K562 (cell line): Measurements from ENCODE around the gene IRF1. TPM values are rescaled to one million over a fixed set of nuclear protein-coding genes. Genes with fewer than 3 reads are reported as not detected.
A peak's percentile ranks its signal among the peaks of the same experiment; 100 is the strongest.

Source experiments
- ATAC-seq: fragments of 200-7000 bp; cut with Tn5 transposase; 3 replicates; pipeline ENCODE4 v1.9.1; 2020; ENCODE audit warnings: moderate library complexity
- BruUV-seq: library from RNA; stranded (reverse); fragments of 400-500 nt; replicated peaks from 2 replicates; lab custom pipeline; 2021; lab: Mats Ljungman, UMichigan
- CTCF ChIA-PET: fragments of 300-600 bp; formaldehyde crosslinking; extraction: SDS; loops from one replicate; lab custom pipeline; 2021; ENCODE audit warnings: low intra/inter-chr PET ratio; lab: Yijun Ruan, JAX
- POLR2A ChIA-PET: fragments of 300-600, 350-650 bp; sonication (Branson Sonifier 250); formaldehyde crosslinking; extraction: SDS; loops from one replicate; lab custom pipeline; 2021; ENCODE audit warnings: antibody characterized with exemption, inconsistent platforms; lab: Yijun Ruan, JAX
- DNase-seq, 4 experiments: peaks; one replicate each; pipeline versions ENCODE4 v3.0.0 to v3.0.0-alpha.2; 2011 to 2018; ENCODE audit warnings: low spot score in 3 of 4, mixed read lengths in 3 of 4; ENCODE audit errors: extremely low read depth in 1 of 4
- FAIRE-seq: peaks from 2 replicates; lab custom pipeline; 2011; peaks lifted over from hg19 to GRCh38; lab: Jason Lieb, UNC
- H2AFZ ChIP-seq: 2 replicates; pipeline ENCODE4 v1.6.0; 2011; ENCODE audit warnings: low read depth, low read length, control low read depth, inconsistent platforms
- H3K27ac ChIP-seq: fragments of 200-600 bp; 3 replicates; pipeline ENCODE4 v1.8.0; 2011; ENCODE audit warnings: low read depth, mild to moderate bottlenecking, control low read depth, inconsistent platforms, low read length, moderate library complexity, mixed read lengths; ENCODE audit errors: extremely low read depth
- H3K27me3 ChIP-seq, 2 experiments: fragments of 300-600 bp in 1 of 2; 2 replicates in 1 of 2; 3 replicates in 1 of 2; pipeline versions ENCODE4 v1.6.0 to v1.8.0; 2011; ENCODE audit warnings: inconsistent platforms in 2 of 2, low read length in 2 of 2, mild to moderate bottlenecking in 1 of 2, mixed read lengths in 1 of 2, moderate library complexity in 1 of 2; ENCODE audit not compliant: control insufficient read depth in 2 of 2, insufficient read depth in 2 of 2
- H3K36me3 ChIP-seq: fragments of 300-600 bp; 3 replicates; pipeline ENCODE4 v1.8.0; 2011; ENCODE audit warnings: mild to moderate bottlenecking, low read length, inconsistent platforms; ENCODE audit not compliant: control insufficient read depth, insufficient read depth
- H3K4me1 ChIP-seq, 2 experiments: fragments of 200-600 bp in 1 of 2; replicated peaks in 1 of 2; 2 replicates in 1 of 2; 3 replicates in 1 of 2; pipeline versions ENCODE4 v1.5.1 to v1.8.0; 2011; ENCODE audit warnings: inconsistent platforms in 2 of 2, low read length in 2 of 2, mild to moderate bottlenecking in 1 of 2, mixed read lengths in 1 of 2, moderate library complexity in 1 of 2; ENCODE audit not compliant: control insufficient read depth in 2 of 2, insufficient read depth in 2 of 2
- H3K4me2 ChIP-seq: 2 replicates; pipeline ENCODE4 v1.6.1; 2011; ENCODE audit warnings: low read length, control low read depth, inconsistent platforms, mixed read lengths; ENCODE audit not compliant: insufficient read depth
- H3K4me3 ChIP-seq: fragments of 200-600 bp; sonication (generic), shearing (Covaris generic); 2 replicates; pipeline ENCODE4 v1.5.1; 2016; ENCODE audit warnings: control low read depth, inconsistent platforms
- H3K79me2 ChIP-seq: fragments of 200-600 bp; 3 replicates; pipeline ENCODE4 v1.8.0; 2011; ENCODE audit warnings: low read length, inconsistent platforms; ENCODE audit not compliant: control insufficient read depth, insufficient read depth
- H3K9ac ChIP-seq, 2 experiments: 2 replicates each; pipeline versions ENCODE4 v1.6.0 to v1.6.1; 2011; ENCODE audit warnings: low read depth in 2 of 2, low read length in 2 of 2, control low read depth in 1 of 2, inconsistent platforms in 1 of 2, mild to moderate bottlenecking in 1 of 2, mixed read lengths in 1 of 2; ENCODE audit not compliant: insufficient read depth in 1 of 2
- H3K9me1 ChIP-seq: one replicate; pipeline ENCODE4 v1.6.0; 2011; ENCODE audit warnings: inconsistent platforms, mild to moderate bottlenecking, low read length, moderate library complexity; ENCODE audit not compliant: control insufficient read depth, insufficient read depth
- H3K9me3 ChIP-seq: replicated peaks from 2 replicates; pipeline ENCODE4 v1.5.1; 2011; ENCODE audit warnings: low read depth, low read length, inconsistent platforms; ENCODE audit not compliant: control insufficient read depth, insufficient read depth
- H4K20me1 ChIP-seq: replicated peaks from 2 replicates; pipeline ENCODE4 v1.6.1; 2011; ENCODE audit warnings: low read length, inconsistent platforms, mixed read lengths; ENCODE audit not compliant: control insufficient read depth, insufficient read depth
- FIP1L1 ChIP-seq: fragments of 200-400 bp; formaldehyde crosslinking; IDR thresholded peaks from 2 replicates; pipeline ENCODE4 v1.6.1; 2018; ENCODE audit warnings: mild to moderate bottlenecking, low read depth, low read length; ENCODE audit not compliant: poor library complexity, severe bottlenecking
- PPARD ChIP-seq: fragments of 250-450 bp; sonication (Bioruptor Pico); IDR thresholded peaks from 2 replicates; pipeline ENCODE4 v1.8.0; 2022; ENCODE audit warnings: inconsistent platforms, mild to moderate bottlenecking, moderate library complexity
- ZNF217 ChIP-seq: sonication (generic); formaldehyde crosslinking; IDR thresholded peaks from 2 replicates; pipeline ENCODE4 v1.8.0; 2022; ENCODE audit warnings: mild to moderate bottlenecking, missing genetic modification reagents
- ZNF589 ChIP-seq: fragments of 200-800 bp; sonication (Bioruptor generic); IDR thresholded peaks from 2 replicates; pipeline ENCODE4 v1.6.1; 2016; ENCODE audit warnings: low read depth, missing genetic modification characterization, missing compliant biosample characterization
- WGBS: fragments of 100-300 bp; shearing (Covaris generic); methylation state at CpG from one replicate; pipeline ENCODE4 v1.1.6; 2016; ENCODE audit warnings: low coverage, mixed read lengths; ENCODE audit not compliant: insufficient coverage; ENCODE audit errors: missing lambda C conversion rate; 5-methylcytosine and 5-hydroxymethylcytosine counted together
- in situ Hi-C: fragments of 300-500 bp; cut with MboI; formaldehyde crosslinking; loops from 4 replicates; pipeline ENCODE4 v1.15.0; 2018; ENCODE audit warnings: inconsistent platforms, mixed read lengths
- intact Hi-C: fragments of 100-400 bp; cut with micrococcal nuclease; formaldehyde crosslinking; loops from 2 replicates; pipeline ENCODE4 v1.14.2; 2022
- polyA plus RNA-seq, 8 experiments: library from polyadenylated mRNA; depleted of rRNA in 4 of 8; stranded (reverse) in 5 of 8; unstranded in 3 of 8; fragments of >200 nt; fragmentation: Nextera tagmentation in 2 of 8; fragmentation: Illumina TruSeq in 1 of 8; extraction: Ambion mirVana in 2 of 8; extraction: Trizol in 1 of 8; gene quantifications; 2 replicates each; pipeline versions ENCODE4 v1.2.1 to v1.2.3, GENCODE V29; 2011 to 2014; ENCODE audit warnings: inconsistent platforms in 1 of 8, missing spikeins in 1 of 8
- total RNA-seq, 7 experiments: library from RNA; depleted of rRNA in 6 of 7; stranded (reverse); fragments of >200 nt in 6 of 7; fragmentation: Illumina TruSeq in 2 of 7; extraction: Trizol in 2 of 7; gene quantifications; 2 replicates each; pipeline versions ENCODE4 v1.2.1 to v1.2.3, GENCODE V29; 2011 to 2021; ENCODE audit warnings: low replicate concordance in 1 of 7
- TF ChIP-seq, protein P1 (sequence below): sonication (generic); formaldehyde crosslinking; IDR thresholded peaks from 2 replicates; pipeline ENCODE4 v1.8.1; 2023; ENCODE audit warnings: mild to moderate bottlenecking, missing genetic modification reagents

Gene IRF1
- total and polyA plus RNA-seq, 9 of the 15 experiments (the other 6 are each of a cell fraction or from before 2014, with no cell fraction given), result 1.1 to 12.3 (median 5.9) TPM

DNA sequence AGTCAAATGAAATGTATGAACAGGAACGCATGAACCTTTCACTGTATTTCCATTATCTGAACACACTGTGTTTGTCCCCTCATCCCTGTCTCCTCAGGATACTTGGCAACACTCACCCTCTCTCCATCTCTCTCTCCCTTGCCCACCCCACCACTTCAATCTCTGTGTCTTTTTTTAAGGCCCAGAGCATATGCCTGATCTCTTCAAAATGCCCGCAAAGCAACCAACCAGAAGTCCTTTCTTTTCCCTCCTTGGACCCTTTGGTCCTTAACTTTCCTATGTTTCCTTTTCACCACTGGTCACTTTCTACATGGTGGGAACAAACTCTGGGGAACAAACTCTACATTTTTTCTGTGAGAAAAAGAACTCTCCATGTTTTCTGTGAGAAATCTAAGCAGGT lies 3.2 kb upstream of the IRF1 start:
- DNase-seq, result no peak
- Histone ChIP-seq H3K4me2 (no peak overlapping the region), H3K27me3 (no peaks in the 10 kb centered on the region), H4K20me1 (peaks cover 8% of the 10 kb centered on the region; the same call in 1 of the 2 replicates), H3K4me3 (no peak overlapping the region), H3K79me2 (peaks cover 12% of the 10 kb centered on the region), H3K9ac (no peak overlapping the region; a peak in 1 of 4 replicates), H2AFZ (peak overlapping the region; percentile 34; the same call in 1 of the 2 replicates), H3K4me1 (peaks cover 50 to 71% of the 10 kb centered on the region in 2 experiments), H3K9me1 (no peaks in the 10 kb centered on the region), H3K27ac (no peak overlapping the region), H3K9me3 (no peaks in the 10 kb centered on the region), H3K36me3 (peaks cover under 1% of the 10 kb centered on the region; the same call in 1 of the 3 replicates)
- in situ Hi-C loops, result loop anchor here (10.0 kb wide), 2 partner anchors 109 to 309 kb away; no protein-coding TSS in a partner anchor
- BruUV-seq, result no TSS peak
- intact Hi-C loops, result loop anchor here (2.0 kb wide), 2 partner anchors 27 to 35 kb away; no protein-coding TSS in a partner anchor
- CTCF ChIA-PET, result interaction anchor here (0.6 kb wide), 1 partner anchor 566 kb away, joined by 4 read pairs; no protein-coding TSS in a partner anchor
- FAIRE-seq, result no peak
- TF ChIP-seq ZNF217 (CRISPR knock-in tag) (no peak), ZNF589 (no peak), FIP1L1 (no peak), PPARD (no peak)
- TF ChIP-seq, protein P1, sequence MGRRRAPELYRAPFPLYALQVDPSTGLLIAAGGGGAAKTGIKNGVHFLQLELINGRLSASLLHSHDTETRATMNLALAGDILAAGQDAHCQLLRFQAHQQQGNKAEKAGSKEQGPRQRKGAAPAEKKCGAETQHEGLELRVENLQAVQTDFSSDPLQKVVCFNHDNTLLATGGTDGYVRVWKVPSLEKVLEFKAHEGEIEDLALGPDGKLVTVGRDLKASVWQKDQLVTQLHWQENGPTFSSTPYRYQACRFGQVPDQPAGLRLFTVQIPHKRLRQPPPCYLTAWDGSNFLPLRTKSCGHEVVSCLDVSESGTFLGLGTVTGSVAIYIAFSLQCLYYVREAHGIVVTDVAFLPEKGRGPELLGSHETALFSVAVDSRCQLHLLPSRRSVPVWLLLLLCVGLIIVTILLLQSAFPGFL, result no peak
- WGBS, result 76% methylated on average over 2 of the region's 2 CpGs
- POLR2A ChIA-PET, result interaction anchor here (1.2 kb wide), 1 partner anchor 88 kb away, joined by 3 read pairs; no protein-coding TSS in a partner anchor
- no peak for ATAC-seq
